Stomach smooth muscle (tissue), 2 donors: Measurements from ENCODE around the gene AKAP13.

Experiments
- H3K27ac ChIP-seq: one replicate; pipeline ENCODE4 v1.7.0; 2013; ENCODE audit warnings: mild to moderate bottlenecking, low read length, inconsistent platforms
- H3K27me3 ChIP-seq, 2 donors: one replicate each; pipeline ENCODE4 v1.7.0; 2013; ENCODE audit warnings: low read length in 2 of 2; ENCODE audit not compliant: insufficient read depth in 2 of 2, control insufficient read depth in 1 of 2
- H3K36me3 ChIP-seq, 2 donors: one replicate each; pipeline ENCODE4 v1.7.0; 2013; ENCODE audit warnings: low read length in 2 of 2; ENCODE audit not compliant: control insufficient read depth in 2 of 2, insufficient read depth in 2 of 2
- H3K4me1 ChIP-seq: one replicate; pipeline ENCODE4 v1.7.0; 2013; ENCODE audit warnings: low read length; ENCODE audit not compliant: control insufficient read depth, insufficient read depth
- H3K4me3 ChIP-seq, 2 donors: one replicate each; pipeline ENCODE4 v1.7.0; 2013; ENCODE audit warnings: low read length in 2 of 2
- H3K9ac ChIP-seq, 2 donors: one replicate each; pipeline ENCODE4 v1.7.0; 2013; ENCODE audit warnings: low read length in 2 of 2, mild to moderate bottlenecking in 1 of 2
- H3K9me3 ChIP-seq, 2 donors: one replicate each; pipeline ENCODE4 v1.7.0; 2013; ENCODE audit warnings: low read length in 2 of 2; ENCODE audit not compliant: control insufficient read depth in 2 of 2
- donor health status: healthy.
- donor health status: Pancreatic carcinoma.

AKAP13 gene

DNA sequence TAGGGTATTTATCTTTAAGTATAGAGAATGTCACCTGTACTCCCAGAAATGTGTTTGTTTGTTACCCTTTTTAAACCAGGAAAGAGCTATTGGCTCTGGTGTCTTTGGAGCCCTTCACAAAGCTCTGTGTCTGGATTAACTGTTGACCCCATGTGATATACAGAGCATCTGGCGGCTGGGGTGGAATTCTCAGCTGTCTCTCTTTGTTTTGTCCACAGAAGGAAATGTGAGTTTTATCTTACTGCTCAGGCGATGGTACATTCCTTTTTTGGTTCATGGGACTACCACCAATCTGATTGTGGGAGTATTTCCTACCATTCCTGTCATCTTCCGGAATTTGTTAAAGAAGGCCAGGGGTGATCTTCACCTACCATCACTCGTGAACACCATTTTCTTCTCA lies 120.3 kb downstream of the AKAP13 start:
- no peak overlapping the region for H3K27ac ChIP-seq
- H3K4me3 ChIP-seq: peak overlapping the region in 1 of 2 donors; percentile 7
- no peaks in the 10 kb centered on the region for H3K36me3 ChIP-seq
- H3K9ac ChIP-seq: no peak overlapping the region
- H3K27me3 ChIP-seq: no peaks in the 10 kb centered on the region
- no peaks in the 10 kb centered on the region for H3K9me3 ChIP-seq
- no peaks in the 10 kb centered on the region for H3K4me1 ChIP-seq

DNA sequence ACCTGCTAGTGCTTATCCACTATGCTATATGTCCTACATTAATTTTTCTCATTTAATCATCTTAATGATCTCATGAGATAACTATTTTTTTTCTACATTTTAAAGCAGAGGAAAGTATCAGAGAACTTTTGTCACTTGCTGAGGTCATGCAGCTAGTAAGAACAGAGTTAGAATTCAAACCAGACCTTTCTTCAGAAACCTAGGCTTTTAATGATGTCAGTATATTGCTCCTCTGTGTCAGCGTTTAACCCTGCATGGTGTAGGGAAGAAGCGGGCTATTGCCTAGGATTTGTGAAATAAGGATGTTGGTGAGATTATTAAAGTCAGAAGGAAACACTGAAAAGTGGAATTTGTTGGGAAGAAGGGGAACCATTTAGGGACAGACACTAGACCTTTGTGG lies 121.2 kb downstream of the AKAP13 start:
- H3K36me3 ChIP-seq: no peaks in the 10 kb centered on the region
- H3K4me1 ChIP-seq: no peaks in the 10 kb centered on the region
- H3K4me3 ChIP-seq: no peak overlapping the region
- no peaks in the 10 kb centered on the region for H3K9me3 ChIP-seq
- no peak overlapping the region for H3K27ac ChIP-seq
- H3K9ac ChIP-seq: no peak overlapping the region
- no peaks in the 10 kb centered on the region for H3K27me3 ChIP-seq

DNA sequence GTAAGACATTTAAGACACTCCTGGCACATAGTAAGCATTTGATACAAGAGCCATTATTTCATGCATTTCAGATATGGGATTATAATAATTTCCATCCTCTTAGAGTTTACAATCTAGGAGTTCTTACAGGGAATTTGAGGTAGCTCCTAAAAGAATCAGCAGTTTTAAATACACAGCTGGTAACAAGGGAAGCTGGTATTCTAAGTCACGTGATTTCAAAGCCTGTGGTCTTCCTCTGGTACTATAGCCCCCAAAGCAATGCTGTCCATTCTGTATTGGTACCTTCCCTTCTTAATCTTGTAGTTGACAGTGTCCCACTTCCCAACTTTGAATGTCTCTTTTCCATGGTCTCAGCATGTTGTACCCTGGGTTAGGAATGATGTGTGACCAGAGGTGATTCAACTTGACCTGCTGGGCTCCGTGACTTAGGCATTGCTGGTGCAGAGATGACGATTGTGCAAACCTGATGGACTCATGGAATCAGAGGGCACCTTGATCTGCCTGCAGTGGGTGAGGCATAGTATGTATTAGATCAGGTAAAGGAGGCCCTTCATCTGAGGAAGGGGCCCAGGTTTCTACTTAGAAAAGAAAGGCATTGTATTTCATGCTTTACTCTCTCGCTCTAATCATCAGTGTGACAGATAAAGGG lies 122.9 kb downstream of the AKAP13 start:
- Histone ChIP-seq H3K4me1 (no peaks in the 10 kb centered on the region), H3K36me3 (no peaks in the 10 kb centered on the region), H3K27me3 (no peaks in the 10 kb centered on the region), H3K9me3 (no peaks in the 10 kb centered on the region), H3K9ac (no peak overlapping the region), H3K4me3 (no peak overlapping the region), H3K27ac (no peak overlapping the region)

DNA sequence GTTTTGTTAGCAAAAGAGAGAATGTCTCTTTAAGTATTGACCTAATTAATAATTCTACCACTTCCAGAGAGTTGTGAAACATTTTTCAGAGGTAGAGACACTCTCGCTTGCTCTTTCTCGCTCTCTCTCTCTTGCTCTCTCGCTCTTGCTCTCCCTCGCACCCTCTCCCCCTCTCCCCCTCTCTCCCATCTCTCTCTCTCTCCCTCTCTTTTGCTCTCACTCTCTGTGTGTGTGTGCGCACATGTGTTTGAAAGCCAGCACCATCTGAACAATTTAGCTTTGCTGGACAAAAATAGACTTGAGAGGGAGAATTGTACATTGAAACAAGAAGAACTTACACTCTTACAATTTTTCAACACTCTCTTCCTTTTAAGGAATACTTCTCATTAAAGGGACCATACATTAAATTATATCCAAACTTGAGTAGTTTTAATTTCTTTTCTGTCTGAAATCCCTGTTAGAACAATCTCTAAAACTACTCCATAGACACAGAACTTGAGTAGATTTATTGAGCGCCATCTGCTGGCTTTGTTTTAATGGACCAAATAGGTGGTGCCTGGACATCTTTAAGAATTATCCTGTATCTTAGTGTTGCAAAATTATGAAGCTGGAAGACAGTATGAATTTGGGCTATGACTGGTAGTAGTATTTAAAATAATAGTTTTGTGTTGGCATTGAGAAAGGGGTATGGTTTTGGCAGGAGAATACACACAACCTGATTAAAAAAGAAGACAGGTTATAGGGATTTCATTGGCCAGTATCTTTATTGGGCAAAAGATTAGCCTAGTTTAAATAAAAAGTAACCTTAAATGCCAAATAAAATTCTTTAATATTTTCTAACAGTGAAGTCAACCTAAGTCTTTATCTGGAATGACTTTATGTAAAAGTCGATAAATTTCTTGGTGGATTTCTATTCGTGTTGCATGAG lies 124.6 kb downstream of the AKAP13 start:
- Histone ChIP-seq H3K9me3 (no peaks in the 10 kb centered on the region), H3K27ac (peak overlapping the region; percentile 64), H3K4me3 (peak overlapping the region in 1 of 2 donors; percentile 56), H3K4me1 (no peaks in the 10 kb centered on the region), H3K36me3 (no peaks in the 10 kb centered on the region), H3K9ac (peak overlapping the region; percentile 37 to 50), H3K27me3 (no peaks in the 10 kb centered on the region)

DNA sequence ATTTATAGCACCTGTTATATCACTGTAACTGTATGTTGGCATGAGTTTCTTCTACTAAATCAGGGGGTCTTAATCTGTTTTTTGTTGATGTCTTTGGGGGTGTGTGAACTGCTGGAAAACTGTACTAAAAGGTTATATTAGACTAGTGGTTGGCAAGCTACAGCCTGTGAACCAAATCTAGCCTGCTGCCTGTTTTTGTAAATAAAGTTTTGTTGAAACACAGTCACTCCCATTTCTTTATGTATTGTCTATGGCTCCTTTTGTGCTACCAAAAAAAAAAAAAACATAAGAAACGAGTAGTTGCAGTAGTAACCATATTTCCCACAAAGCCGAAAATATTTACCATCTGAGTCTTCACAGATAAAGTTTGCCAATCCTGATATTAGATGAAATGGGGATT lies 126.7 kb downstream of the AKAP13 start:
- Histone ChIP-seq H3K4me3 (no peak overlapping the region), H3K36me3 (no peaks in the 10 kb centered on the region), H3K4me1 (no peaks in the 10 kb centered on the region), H3K9me3 (no peaks in the 10 kb centered on the region), H3K27ac (no peak overlapping the region), H3K27me3 (no peaks in the 10 kb centered on the region), H3K9ac (no peak overlapping the region)

DNA sequence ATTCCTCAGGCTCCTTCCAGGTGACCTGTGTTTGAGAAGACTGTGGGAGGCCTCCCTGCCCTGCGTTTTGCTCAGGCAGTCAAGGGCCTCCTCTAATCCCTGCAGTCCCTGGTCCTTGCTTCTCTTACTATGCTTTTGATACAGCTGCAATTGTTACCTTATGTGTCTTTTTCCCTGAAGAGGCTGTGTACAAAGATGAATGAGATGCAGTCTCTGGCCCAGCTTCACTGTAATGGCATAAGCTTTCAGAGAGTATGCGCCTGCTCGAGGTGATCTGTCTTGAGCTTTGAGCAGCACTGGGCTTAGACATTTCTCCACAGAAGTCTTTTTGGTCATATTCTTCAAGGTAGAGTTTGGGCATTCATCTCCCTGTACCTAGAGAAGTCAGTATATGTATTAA lies 129.6 kb downstream of the AKAP13 start:
- Histone ChIP-seq H3K4me3 (no peak overlapping the region), H3K27me3 (no peaks in the 10 kb centered on the region), H3K36me3 (no peaks in the 10 kb centered on the region), H3K9me3 (no peaks in the 10 kb centered on the region), H3K4me1 (no peaks in the 10 kb centered on the region), H3K27ac (no peak overlapping the region), H3K9ac (no peak overlapping the region)

- Histone ChIP-seq H3K27me3 (no peaks in the 10 kb centered on the region), H3K4me1 (no peaks in the 10 kb centered on the region), H3K9ac (no peak overlapping the region), H3K36me3 (no peaks in the 10 kb centered on the region), H3K9me3 (no peaks in the 10 kb centered on the region), H3K4me3 (no peak overlapping the region), H3K27ac (no peak overlapping the region)
These were observed 134.0 kb downstream of the AKAP13 start for GRCh38 chr15:85514413-85514812.

DNA sequence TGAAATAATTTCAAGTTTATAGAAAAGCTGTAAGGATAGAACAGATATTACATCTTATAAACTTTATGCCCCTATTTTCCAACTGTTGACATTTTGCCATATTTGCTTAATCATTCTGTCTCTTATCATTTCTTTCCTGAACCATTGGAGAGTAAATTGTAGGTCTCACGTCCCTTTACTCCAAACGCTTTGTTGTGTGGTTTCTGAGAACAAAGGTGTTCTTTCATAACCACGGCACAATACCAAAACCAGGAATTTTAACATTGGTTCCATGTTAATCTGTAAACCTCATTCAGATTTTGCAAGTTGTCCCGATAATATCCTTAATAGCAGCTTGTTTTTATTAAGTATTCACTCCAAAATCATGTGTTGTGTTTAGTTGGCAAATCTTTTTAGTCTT lies 134.8 kb downstream of the AKAP13 start:
- H3K9ac ChIP-seq: no peak overlapping the region
- H3K27me3 ChIP-seq: no peaks in the 10 kb centered on the region
- no peak overlapping the region for H3K4me3 ChIP-seq
- H3K9me3 ChIP-seq: no peaks in the 10 kb centered on the region
- H3K27ac ChIP-seq: no peak overlapping the region
- no peaks in the 10 kb centered on the region for H3K36me3 ChIP-seq
- H3K4me1 ChIP-seq: no peaks in the 10 kb centered on the region

- H3K27ac ChIP-seq: no peak overlapping the region
- H3K36me3 ChIP-seq: no peaks in the 10 kb centered on the region
- H3K9me3 ChIP-seq: no peaks in the 10 kb centered on the region
These were observed 136.7 kb downstream of the AKAP13 start for GRCh38 chr15:85517086-85517485.

DNA sequence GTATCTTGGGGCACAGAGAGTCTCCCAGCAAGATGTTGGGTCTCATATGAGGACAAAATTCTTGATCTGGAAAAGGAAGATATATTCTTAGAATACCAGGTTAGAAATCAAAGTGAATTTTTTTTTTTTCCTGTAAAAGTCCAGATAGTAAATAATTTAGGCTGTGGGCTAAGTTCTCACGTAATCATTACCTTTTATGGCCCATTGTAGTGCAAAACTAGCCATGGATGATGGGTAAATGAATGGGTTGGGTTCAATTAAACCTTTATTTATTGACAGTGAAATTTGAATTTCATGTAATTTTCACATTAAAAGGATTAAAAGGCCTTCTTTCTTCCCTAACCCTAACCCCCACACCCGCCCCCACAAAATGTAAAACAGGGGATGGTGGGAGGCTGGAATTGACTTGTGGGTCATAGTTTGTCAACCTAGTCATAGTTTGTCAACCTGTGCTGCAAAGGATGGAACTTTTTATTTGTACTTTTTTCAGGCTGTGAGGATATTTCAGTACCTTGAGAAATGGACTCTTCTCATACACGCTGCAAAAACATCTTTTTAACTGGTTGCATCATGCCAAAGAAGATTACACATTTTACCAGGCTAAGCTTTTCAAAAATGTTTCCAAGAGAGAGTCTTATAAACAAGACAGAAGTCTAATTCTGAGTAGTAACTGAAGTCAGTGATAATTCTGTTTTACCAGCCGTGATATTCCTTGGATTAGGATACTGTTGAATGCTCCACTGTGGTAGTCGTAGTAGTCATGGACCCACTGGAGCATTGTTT lies 138.8 kb downstream of the AKAP13 start:
- no peaks in the 10 kb centered on the region for H3K27me3 ChIP-seq
- H3K4me3 ChIP-seq: no peak overlapping the region
- no peak overlapping the region for H3K9ac ChIP-seq
- no peaks in the 10 kb centered on the region for H3K4me1 ChIP-seq
- peaks cover 2 to 3% of the 10 kb centered on the region in 2 donors for H3K36me3 ChIP-seq
- H3K9me3 ChIP-seq: no peaks in the 10 kb centered on the region
- H3K27ac ChIP-seq: no peak overlapping the region

More at GRCh38 chr15:85517086-85517485, 136.7 kb downstream of the AKAP13 start:
- Histone ChIP-seq H3K4me1 (no peaks in the 10 kb centered on the region), H3K9ac (no peak overlapping the region), H3K27me3 (no peaks in the 10 kb centered on the region), H3K4me3 (no peak overlapping the region)
